ENCODE measurements around the gene SPECC1L. TPM values are rescaled to one million over a fixed set of nuclear protein-coding genes. Genes with fewer than 3 reads are reported as not detected.
"Not testable (repeated sequence)": the region's sequence is repeated elsewhere in the genome, so short reads cannot be mapped to it uniquely, and the experiment has no call there.

Gene SPECC1L
- total RNA-seq, 2 donors from 2014 or later: 59.4 to 61.8 TPM

DNA sequence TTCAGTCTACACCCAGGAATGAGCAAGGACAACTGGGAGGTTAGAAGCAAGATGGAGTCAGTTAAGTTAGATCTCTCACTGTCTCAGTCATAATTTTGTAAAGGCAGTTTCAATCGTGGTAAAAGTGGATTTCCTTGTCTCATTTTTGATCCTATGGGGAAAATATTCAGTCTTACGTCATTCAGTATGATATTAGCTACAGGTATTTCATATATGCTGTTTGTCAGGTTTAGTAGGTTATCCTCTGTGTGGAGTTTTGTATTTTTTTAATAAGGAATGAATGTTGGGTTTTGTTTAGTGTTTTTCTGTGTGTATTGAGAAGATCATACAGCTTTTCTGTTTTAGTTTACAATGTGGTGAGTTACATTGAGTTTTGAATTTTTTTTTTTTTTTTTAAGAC is 11.8 kb downstream of the SPECC1L start:
- DNase-seq (no peak), ATAC-seq (replicated peaks in 1 of 2) (no peak)
- Mint-ChIP-seq H3K4me1 (ENCODE audit: low read depth) (peaks cover 62% of the 10 kb centered on the region), H3K27me3 (ENCODE audit: low read depth) (no peaks in the 10 kb centered on the region), H3K27ac (no peak overlapping the region), H3K36me3 (ENCODE audit: insufficient read depth in 2 of 2) (no peaks in the 10 kb centered on the region), H3K9me3 (no peaks in the 10 kb centered on the region), H3K4me3 (peak overlapping the region in 1 of 2 donors; percentile 10)

GRCh38 chr22:24284747-24285203 is 14.1 kb downstream of the SPECC1L start:
- DNase-seq (no peak), ATAC-seq (replicated peaks in 1 of 2) (peak; percentile 69 to 78)
- H3K27me3 Mint-ChIP-seq (ENCODE audit: low read depth): no peaks in the 10 kb centered on the region
- no peaks in the 10 kb centered on the region for H3K36me3 Mint-ChIP-seq (ENCODE audit: insufficient read depth in 2 of 2)
- no peak overlapping the region for H3K27ac Mint-ChIP-seq
- H3K4me1 Mint-ChIP-seq (ENCODE audit: low read depth): peaks cover 62% of the 10 kb centered on the region
- H3K4me3 Mint-ChIP-seq: peak overlapping the region; percentile 45 to 59
- H3K9me3 Mint-ChIP-seq: no peaks in the 10 kb centered on the region

DNA sequence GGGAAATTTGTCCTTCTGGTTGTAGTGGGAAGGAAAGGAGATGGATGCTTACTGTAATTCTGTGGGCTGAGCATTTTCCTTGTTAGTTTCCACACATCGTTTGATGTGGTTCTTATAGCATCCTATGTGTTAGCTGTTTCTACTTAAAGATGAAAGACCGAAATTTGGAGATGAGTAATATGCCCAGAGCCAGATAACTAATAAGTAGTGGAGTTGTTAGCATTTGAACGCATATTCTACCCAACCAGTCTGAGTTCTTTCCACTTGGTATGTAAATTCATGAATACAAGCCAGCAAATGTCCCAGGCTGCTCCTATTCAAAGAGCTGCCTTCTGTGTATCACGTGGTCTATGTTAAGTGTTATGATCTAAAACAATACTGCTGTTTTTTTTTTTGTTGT is 14.6 kb downstream of the SPECC1L start:
- Mint-ChIP-seq H3K4me3 (peak overlapping the region; percentile 45 to 59), H3K4me1 (ENCODE audit: low read depth) (peaks cover 63% of the 10 kb centered on the region)

DNA sequence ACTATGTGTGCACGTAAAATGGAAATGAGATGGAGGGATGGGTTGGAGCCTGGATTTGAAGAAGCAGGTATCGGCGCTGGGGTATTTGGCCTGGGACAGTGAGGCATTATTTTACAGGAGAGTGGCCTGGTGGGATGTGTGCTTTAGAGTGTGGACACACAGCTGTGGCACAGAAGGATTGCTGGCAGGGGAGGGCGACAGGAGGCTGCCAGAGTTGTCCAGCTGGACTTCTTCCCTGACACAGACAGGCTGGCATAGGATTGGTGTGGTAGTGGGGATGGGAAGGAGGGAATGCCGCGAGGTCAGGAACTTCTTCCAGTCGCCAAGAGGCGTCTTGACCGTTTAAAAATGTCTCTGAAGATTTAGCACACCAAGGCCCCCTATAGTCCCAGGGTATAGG is 16.6 kb downstream of the SPECC1L start:
- H3K4me1 Mint-ChIP-seq (ENCODE audit: low read depth): peaks cover 62% of the 10 kb centered on the region
- H3K36me3 Mint-ChIP-seq (ENCODE audit: insufficient read depth in 2 of 2); ATAC-seq (replicated peaks in 1 of 2); H3K9me3 Mint-ChIP-seq; H3K27ac Mint-ChIP-seq; H3K4me3 Mint-ChIP-seq; DNase-seq; H3K27me3 Mint-ChIP-seq (ENCODE audit: low read depth): not testable (repeated sequence)

More for the DNA sequence above, 14.6 kb downstream of the SPECC1L start:
- H3K9me3 Mint-ChIP-seq: no peaks in the 10 kb centered on the region
- no peak overlapping the region for H3K27ac Mint-ChIP-seq
- ATAC-seq (replicated peaks in 1 of 2) (peak; percentile 81 to 85), DNase-seq (no peak)
- no peaks in the 10 kb centered on the region for H3K36me3 Mint-ChIP-seq (ENCODE audit: insufficient read depth in 2 of 2)
- no peaks in the 10 kb centered on the region for H3K27me3 Mint-ChIP-seq (ENCODE audit: low read depth)

DNA sequence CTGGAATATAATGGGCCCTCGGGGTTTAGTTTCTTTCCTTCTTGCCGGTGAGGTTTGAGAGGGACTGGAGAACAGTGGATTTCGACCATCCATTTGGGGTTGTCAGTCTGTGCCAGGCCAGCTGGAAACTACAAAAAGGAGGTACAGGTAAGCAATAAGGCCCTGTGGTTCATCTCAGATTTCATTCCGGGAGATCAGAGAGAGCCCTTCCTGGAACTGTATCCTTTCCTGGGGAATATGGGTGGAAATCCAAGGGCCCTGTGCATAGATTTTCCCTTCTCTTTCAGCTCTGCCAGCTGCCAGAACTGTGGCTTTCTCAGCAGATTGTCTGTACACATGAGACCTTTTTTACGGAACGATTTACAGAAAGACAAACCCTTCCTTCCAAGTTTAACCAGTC is 17.2 kb downstream of the SPECC1L start:
- not testable (repeated sequence) for H3K36me3 Mint-ChIP-seq (ENCODE audit: insufficient read depth in 2 of 2); H3K4me3 Mint-ChIP-seq; H3K27me3 Mint-ChIP-seq (ENCODE audit: low read depth); ATAC-seq (replicated peaks in 1 of 2); H3K9me3 Mint-ChIP-seq; H3K27ac Mint-ChIP-seq; DNase-seq
- H3K4me1 Mint-ChIP-seq (ENCODE audit: low read depth): peaks cover 56% of the 10 kb centered on the region

DNA sequence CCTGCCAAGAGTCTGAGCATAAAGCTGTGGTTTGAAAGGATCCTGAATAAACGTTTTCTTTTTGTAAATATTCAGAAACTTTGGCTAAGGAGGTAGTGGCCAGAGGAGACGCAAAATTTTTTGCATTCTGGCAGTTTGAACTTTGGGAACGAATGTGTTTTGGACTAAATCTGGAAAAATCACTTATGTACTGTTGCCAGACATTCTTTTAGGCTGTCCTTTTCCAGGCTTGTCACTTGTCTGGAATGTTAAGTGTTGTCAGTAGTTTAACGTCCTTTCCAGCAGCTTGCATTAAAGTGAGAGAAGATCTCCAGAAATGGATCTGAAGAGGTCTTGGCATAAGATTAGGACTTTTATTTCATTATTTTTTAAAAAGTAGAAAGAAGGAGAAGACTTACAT is 18.5 kb downstream of the SPECC1L start:
- peaks cover 46% of the 10 kb centered on the region for H3K4me1 Mint-ChIP-seq (ENCODE audit: low read depth)

GRCh38 chr22:24289741-24290163 is 19.1 kb downstream of the SPECC1L start:
- Mint-ChIP-seq H3K9me3 (no peaks in the 10 kb centered on the region), H3K4me1 (ENCODE audit: low read depth) (peaks cover 42% of the 10 kb centered on the region), H3K27ac (no peak overlapping the region), H3K36me3 (ENCODE audit: insufficient read depth in 2 of 2) (no peaks in the 10 kb centered on the region), H3K27me3 (ENCODE audit: low read depth) (no peaks in the 10 kb centered on the region), H3K4me3 (no peak overlapping the region)
- DNase-seq (no peak), ATAC-seq (replicated peaks in 1 of 2) (no peak)

More for the DNA sequence above, 18.5 kb downstream of the SPECC1L start:
- Mint-ChIP-seq H3K27me3 (ENCODE audit: low read depth) (no peaks in the 10 kb centered on the region), H3K4me3 (no peak overlapping the region), H3K9me3 (no peaks in the 10 kb centered on the region), H3K27ac (no peak overlapping the region), H3K36me3 (ENCODE audit: insufficient read depth in 2 of 2) (no peaks in the 10 kb centered on the region)
- DNase-seq (no peak), ATAC-seq (replicated peaks in 1 of 2) (no peak)

DNA sequence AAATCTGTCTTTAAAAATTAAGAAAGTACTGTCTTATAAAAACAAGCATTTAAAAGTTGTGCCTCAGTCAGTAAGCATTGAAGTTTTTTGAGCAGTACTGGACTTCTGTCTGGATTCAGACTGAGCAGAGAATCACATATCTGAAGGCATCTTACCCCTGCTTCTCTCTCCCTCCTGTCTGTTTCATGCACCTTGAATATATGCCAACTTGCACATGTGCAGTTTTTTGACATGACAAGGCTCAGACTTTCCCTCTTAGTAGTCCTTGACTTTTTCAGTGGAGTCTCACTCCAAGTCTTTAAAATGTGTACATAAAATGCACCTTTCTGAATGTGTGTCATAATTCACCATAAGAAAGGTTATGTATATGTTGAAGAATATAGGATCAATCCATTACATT is 19.8 kb downstream of the SPECC1L start:
- Mint-ChIP-seq H3K27ac (no peak overlapping the region), H3K4me1 (ENCODE audit: low read depth) (peaks cover 34% of the 10 kb centered on the region), H3K27me3 (ENCODE audit: low read depth) (no peaks in the 10 kb centered on the region), H3K36me3 (ENCODE audit: insufficient read depth in 2 of 2) (no peaks in the 10 kb centered on the region), H3K4me3 (no peak overlapping the region), H3K9me3 (no peaks in the 10 kb centered on the region)
- ATAC-seq (replicated peaks in 1 of 2) (no peak), DNase-seq (no peak)

GRCh38 chr22:24291515-24292201 is 21.0 kb downstream of the SPECC1L start:
- Mint-ChIP-seq H3K4me1 (ENCODE audit: low read depth) (peaks cover 26% of the 10 kb centered on the region), H3K27ac (no peak overlapping the region), H3K9me3 (no peaks in the 10 kb centered on the region), H3K4me3 (no peak overlapping the region), H3K27me3 (ENCODE audit: low read depth) (no peaks in the 10 kb centered on the region), H3K36me3 (ENCODE audit: insufficient read depth in 2 of 2) (no peaks in the 10 kb centered on the region)
- no peak for ATAC-seq (replicated peaks in 1 of 2)
- DNase-seq: no peak

- H3K27ac Mint-ChIP-seq; H3K36me3 Mint-ChIP-seq (ENCODE audit: insufficient read depth in 2 of 2); ATAC-seq (replicated peaks in 1 of 2); H3K4me3 Mint-ChIP-seq; H3K27me3 Mint-ChIP-seq (ENCODE audit: low read depth); DNase-seq; H3K9me3 Mint-ChIP-seq: not testable (repeated sequence)
- peaks cover 21% of the 10 kb centered on the region for H3K4me1 Mint-ChIP-seq (ENCODE audit: low read depth)
These were observed 21.7 kb downstream of the SPECC1L start for GRCh38 chr22:24292202-24292830.

GRCh38 chr22:24294913-24295312 is 24.3 kb downstream of the SPECC1L start:
- not testable (repeated sequence) for ATAC-seq (replicated peaks in 1 of 2); H3K4me3 Mint-ChIP-seq; H3K9me3 Mint-ChIP-seq; H3K27me3 Mint-ChIP-seq (ENCODE audit: low read depth); H3K36me3 Mint-ChIP-seq (ENCODE audit: insufficient read depth in 2 of 2); H3K27ac Mint-ChIP-seq; DNase-seq
- peaks cover 25% of the 10 kb centered on the region for H3K4me1 Mint-ChIP-seq (ENCODE audit: low read depth)

- not testable (repeated sequence) for H3K27ac Mint-ChIP-seq; H3K9me3 Mint-ChIP-seq; DNase-seq; H3K27me3 Mint-ChIP-seq (ENCODE audit: low read depth); H3K36me3 Mint-ChIP-seq (ENCODE audit: insufficient read depth in 2 of 2); H3K4me3 Mint-ChIP-seq
- ATAC-seq (replicated peaks in 1 of 2): peak; percentile 39 to 44
- H3K4me1 Mint-ChIP-seq (ENCODE audit: low read depth): peaks cover 38% of the 10 kb centered on the region
These were observed 28.0 kb downstream of the SPECC1L start for GRCh38 chr22:24298497-24299155.

DNA sequence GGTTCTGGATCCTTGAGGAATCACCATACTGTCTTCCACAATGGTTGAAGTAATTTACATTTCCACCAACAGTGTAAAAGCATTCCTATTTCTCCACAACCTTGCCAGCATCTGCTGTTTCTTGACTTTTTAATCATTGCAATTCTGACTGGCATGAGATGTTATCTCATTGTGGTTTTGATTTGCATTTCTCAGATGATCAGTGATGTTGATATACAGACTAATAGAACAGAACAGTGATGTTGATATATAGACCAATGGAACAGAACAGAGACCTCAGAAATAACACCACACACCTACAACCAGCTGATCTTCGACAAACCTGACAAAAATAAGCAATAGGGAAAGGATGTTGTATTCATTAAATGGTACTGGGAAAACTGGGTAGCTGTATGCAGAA is 29.9 kb downstream of the SPECC1L start:
- not testable (repeated sequence) for DNase-seq; H3K27ac Mint-ChIP-seq; H3K4me3 Mint-ChIP-seq; ATAC-seq (replicated peaks in 1 of 2); H3K27me3 Mint-ChIP-seq (ENCODE audit: low read depth); H3K9me3 Mint-ChIP-seq
- H3K4me1 Mint-ChIP-seq (ENCODE audit: low read depth): peaks cover 57% of the 10 kb centered on the region
- peaks cover 6 to 12% of the 10 kb centered on the region in 2 donors for H3K36me3 Mint-ChIP-seq (ENCODE audit: insufficient read depth in 2 of 2)

All from activated T-cell treated with anti-CD3 and anti-CD28 coated beads, Interleukin-2, amount 50 U/mL, for 72 hours (primary cell).